Ectodermal cell (in vitro differentiated cells): ENCODE results near the gene SIGLECL1.

Experiments used
- H3K27ac ChIP-seq: 2 replicates; pipeline ENCODE4 v1.7.0; 2013; ENCODE audit warnings: mild to moderate bottlenecking, low read depth, low read length; ENCODE audit not compliant: insufficient read depth, poor library complexity, severe bottlenecking
- H3K27me3 ChIP-seq: 2 replicates; pipeline ENCODE4 v1.7.0; 2013; ENCODE audit warnings: mild to moderate bottlenecking, low read length; ENCODE audit not compliant: insufficient read depth, control insufficient read depth, poor library complexity, severe bottlenecking
- H3K36me3 ChIP-seq: one replicate; pipeline ENCODE4 v1.7.0; 2013; ENCODE audit warnings: low read length; ENCODE audit not compliant: control insufficient read depth, insufficient read depth
- H3K4me1 ChIP-seq: one replicate; pipeline ENCODE4 v1.7.0; 2013; ENCODE audit warnings: low read length; ENCODE audit not compliant: control insufficient read depth, insufficient read depth
- H3K4me3 ChIP-seq: 2 replicates; pipeline ENCODE4 v1.7.0; 2013; ENCODE audit warnings: low read depth, low read length, control low read depth; ENCODE audit not compliant: insufficient read depth
- H3K9me3 ChIP-seq: 2 replicates; pipeline ENCODE4 v1.7.0; 2013; ENCODE audit warnings: mild to moderate bottlenecking, low read length, moderate library complexity; ENCODE audit not compliant: control insufficient read depth
- WGBS, 2 experiments: methylation state at CpG; one replicate each; pipeline ENCODE4 v1.1.7; 2013; ENCODE audit warnings: missing lambda C conversion rate in 2 of 2; 5-methylcytosine and 5-hydroxymethylcytosine counted together

SIGLECL1 gene

GRCh38 chr19:51251468-51251820 is 564 bp downstream of the SIGLECL1 start:
- no peaks in the 10 kb centered on the region for H3K36me3 ChIP-seq
- no peaks in the 10 kb centered on the region for H3K27me3 ChIP-seq
- H3K9me3 ChIP-seq = no peaks in the 10 kb centered on the region
- no peak overlapping the region for H3K4me3 ChIP-seq
- WGBS, 2 experiments = 89 to 92% methylated on average over 9 of the region's 9 CpGs
- H3K27ac ChIP-seq = no peak overlapping the region
- H3K4me1 ChIP-seq = no peaks in the 10 kb centered on the region

- H3K4me3 ChIP-seq = no peak overlapping the region
- H3K9me3 ChIP-seq = no peaks in the 10 kb centered on the region
- no peaks in the 10 kb centered on the region for H3K4me1 ChIP-seq
- H3K27ac ChIP-seq = no peak overlapping the region
- H3K36me3 ChIP-seq = no peaks in the 10 kb centered on the region
- 91 to 96% methylated on average over 9 of the region's 9 CpGs for WGBS, 2 experiments
- H3K27me3 ChIP-seq = no peaks in the 10 kb centered on the region
Measured at GRCh38 chr19:51252306-51253079, 1.6 kb downstream of the SIGLECL1 start.

DNA sequence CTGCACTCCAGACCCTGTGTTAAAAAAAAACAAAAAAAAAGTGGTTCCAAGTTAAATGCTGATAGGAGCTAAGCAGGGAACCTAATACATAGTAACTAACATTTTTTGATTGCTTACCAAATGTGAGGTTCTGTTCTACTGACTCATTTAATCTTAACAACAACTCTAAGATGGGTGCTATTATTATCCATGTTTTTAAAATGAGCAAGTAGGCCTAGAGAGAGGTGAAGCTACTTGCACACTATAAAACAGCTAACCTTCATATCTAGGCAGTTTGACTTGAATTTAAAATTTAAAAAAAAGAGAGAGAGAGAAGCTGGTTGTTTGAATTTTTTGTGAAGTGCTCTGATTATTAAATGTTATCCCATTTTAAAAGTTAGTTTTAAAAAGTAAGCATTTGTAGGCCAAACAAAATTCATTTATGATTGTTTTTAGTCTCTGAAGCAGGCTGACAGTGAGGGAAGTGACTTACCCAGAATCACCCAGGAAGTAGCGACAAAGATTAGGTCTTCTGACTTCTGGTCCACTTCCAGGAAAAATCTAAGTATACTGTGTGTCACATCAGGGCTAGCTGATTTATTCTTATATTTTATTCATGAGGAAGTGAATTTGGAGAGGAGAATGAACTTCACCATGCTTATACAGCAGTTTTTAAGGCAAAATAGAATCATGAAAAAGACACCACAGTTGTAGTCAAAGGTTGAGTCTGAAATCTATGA is 2.4 kb downstream of the SIGLECL1 start:
- H3K27ac ChIP-seq = no peak overlapping the region
- no peaks in the 10 kb centered on the region for H3K36me3 ChIP-seq
- H3K4me3 ChIP-seq = no peak overlapping the region
- no peaks in the 10 kb centered on the region for H3K9me3 ChIP-seq
- no peaks in the 10 kb centered on the region for H3K4me1 ChIP-seq
- H3K27me3 ChIP-seq = no peaks in the 10 kb centered on the region
- 95 to 100% methylated on average over 1 of the region's 1 CpG for WGBS, 2 experiments

DNA sequence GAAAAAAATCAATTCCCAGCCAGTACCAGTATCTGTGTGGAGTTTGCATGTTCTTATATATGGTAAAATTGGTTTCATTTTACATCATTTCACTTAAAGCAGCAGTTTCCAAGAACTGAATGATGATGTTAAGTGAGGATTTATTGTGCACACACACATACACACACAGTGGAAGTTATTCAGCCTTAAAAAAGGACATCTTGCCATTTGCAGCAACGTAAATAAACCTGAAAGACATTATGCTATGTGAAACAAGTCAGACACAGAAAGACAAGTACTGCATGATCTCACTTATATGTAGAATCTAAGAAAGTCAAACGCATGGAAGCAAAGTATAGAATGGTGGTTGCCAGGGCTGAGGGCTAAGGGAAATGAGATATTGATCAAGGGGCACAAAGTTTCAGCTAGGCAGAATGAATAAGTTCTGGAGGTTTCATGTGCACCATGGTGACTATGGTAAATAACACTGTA is 5.3 kb downstream of the SIGLECL1 start:
- Histone ChIP-seq H3K4me1 (no peaks in the 10 kb centered on the region), H3K27ac (no peak overlapping the region), H3K4me3 (no peak overlapping the region), H3K36me3 (no peaks in the 10 kb centered on the region), H3K27me3 (no peaks in the 10 kb centered on the region), H3K9me3 (no peaks in the 10 kb centered on the region)
- 85 to 87% methylated on average over 2 of the region's 2 CpGs for WGBS, 2 experiments

DNA sequence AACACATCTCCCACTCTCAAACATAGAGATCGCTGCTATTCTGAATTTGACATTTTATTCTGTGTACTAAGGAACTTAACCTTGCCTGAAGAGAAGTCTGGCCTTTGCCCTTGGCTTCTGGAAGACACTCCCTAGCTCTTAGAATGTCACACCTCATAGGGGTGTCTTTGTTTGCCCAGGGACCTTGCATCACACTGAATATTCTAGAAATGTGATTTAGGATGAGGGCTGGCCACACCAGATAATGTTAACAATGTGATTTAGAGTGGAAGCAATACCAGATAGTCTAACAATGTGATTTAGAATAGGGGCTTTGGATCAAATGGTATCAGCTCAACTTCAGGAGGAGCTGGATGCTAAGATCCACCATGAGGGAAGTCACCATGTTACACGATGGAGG is 6.6 kb downstream of the SIGLECL1 start:
- Histone ChIP-seq H3K9me3 (no peaks in the 10 kb centered on the region), H3K27me3 (no peaks in the 10 kb centered on the region), H3K36me3 (no peaks in the 10 kb centered on the region), H3K4me1 (no peaks in the 10 kb centered on the region), H3K27ac (no peak overlapping the region), H3K4me3 (no peak overlapping the region)
- WGBS, 2 experiments = 94 to 100% methylated on average over 2 of the region's 2 CpGs

GRCh38 chr19:51258165-51259160 is 7.6 kb downstream of the SIGLECL1 start:
- Histone ChIP-seq H3K27ac (no peak overlapping the region), H3K4me1 (no peaks in the 10 kb centered on the region), H3K4me3 (no peak overlapping the region), H3K36me3 (no peaks in the 10 kb centered on the region), H3K9me3 (no peaks in the 10 kb centered on the region), H3K27me3 (no peaks in the 10 kb centered on the region)
- WGBS, 2 experiments = 92 to 93% methylated on average over 6 of the region's 6 CpGs

DNA sequence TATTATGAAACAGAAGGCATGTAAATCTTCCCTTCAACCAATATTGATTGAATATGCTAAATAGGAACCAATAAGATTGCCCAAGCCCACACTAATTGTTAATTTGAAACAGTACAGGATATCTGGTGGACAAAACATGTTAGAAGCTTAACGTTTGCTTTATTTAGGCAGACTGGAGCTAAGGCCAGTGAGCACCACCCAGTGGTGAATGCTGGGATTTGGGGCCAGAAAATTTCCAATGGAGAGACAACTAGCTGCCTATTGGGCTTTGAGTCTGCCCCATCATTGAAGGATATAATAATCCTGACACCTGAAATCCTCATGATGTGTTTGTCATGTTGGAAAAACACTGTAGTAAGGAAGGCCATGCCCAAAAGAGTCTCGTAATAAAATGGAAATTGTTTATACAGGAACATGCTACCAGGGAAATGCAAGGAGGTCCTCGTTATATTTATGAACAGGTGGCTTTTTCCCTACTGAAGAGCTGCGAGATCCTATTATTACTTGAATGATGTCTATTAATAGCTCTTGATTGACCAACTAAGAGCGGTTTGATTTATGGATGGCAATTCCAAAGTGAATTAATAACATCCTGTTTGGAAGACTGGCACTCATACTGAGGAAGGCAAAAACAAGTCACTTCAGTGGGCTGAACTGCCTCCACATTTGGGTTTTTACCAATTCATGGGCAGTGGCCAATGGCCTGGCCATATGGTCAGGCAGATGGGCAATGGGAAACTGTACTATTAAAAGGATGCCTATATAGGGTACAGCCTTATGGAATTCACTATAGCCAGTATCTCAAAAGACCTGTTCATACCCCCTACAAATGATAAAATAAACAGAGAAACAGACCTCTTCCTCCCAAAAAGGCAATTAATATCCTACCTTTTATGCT is 8.7 kb downstream of the SIGLECL1 start:
- H3K27me3 ChIP-seq = no peaks in the 10 kb centered on the region

DNA sequence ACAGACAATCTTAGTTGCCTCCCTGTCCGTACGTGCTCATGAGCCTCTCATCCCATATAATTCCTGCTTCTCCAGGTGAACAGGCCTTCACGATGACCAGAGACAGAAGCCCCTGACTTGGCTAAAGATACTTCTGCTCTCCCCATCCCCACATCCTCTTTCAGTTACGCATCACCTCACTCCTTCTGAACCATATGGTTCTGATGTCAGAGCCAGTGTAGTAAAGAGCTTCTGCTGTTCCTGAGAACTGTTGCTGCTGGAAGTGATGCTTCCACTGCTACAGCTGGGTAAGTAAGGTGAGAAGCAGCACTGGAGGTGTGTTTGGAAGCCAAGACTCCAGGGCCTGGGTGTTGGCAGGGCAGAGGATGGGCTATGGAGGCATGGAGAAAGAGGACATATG is 12.9 kb downstream of the SIGLECL1 start:
- Histone ChIP-seq H3K27me3 (no peaks in the 10 kb centered on the region), H3K9me3 (no peaks in the 10 kb centered on the region), H3K27ac (no peak overlapping the region), H3K4me3 (no peak overlapping the region), H3K36me3 (no peaks in the 10 kb centered on the region), H3K4me1 (no peaks in the 10 kb centered on the region)
- 92% methylated on average over 4 of the region's 4 CpGs for WGBS, 2 experiments

More for the DNA sequence above, 8.7 kb downstream of the SIGLECL1 start:
- Histone ChIP-seq H3K4me3 (no peak overlapping the region), H3K4me1 (no peaks in the 10 kb centered on the region), H3K27ac (no peak overlapping the region), H3K36me3 (no peaks in the 10 kb centered on the region), H3K9me3 (no peaks in the 10 kb centered on the region)
- 59% methylated on average over 5 of the region's 5 CpGs for WGBS, 2 experiments

GRCh38 chr19:51271067-51271466 is 20.2 kb downstream of the SIGLECL1 start:
- Histone ChIP-seq H3K9me3 (no peaks in the 10 kb centered on the region), H3K36me3 (no peaks in the 10 kb centered on the region), H3K27me3 (no peaks in the 10 kb centered on the region), H3K27ac (no peak overlapping the region), H3K4me1 (peaks cover 4% of the 10 kb centered on the region), H3K4me3 (no peak overlapping the region)
- 93 to 94% methylated on average over 26 of the region's 26 CpGs for WGBS, 2 experiments
